ENCODE measurements around the gene ANKRD44.
A peak's percentile ranks its signal among the peaks of the same experiment; 100 is the strongest.

The ANKRD44 gene

GRCh38 chr2:197138506-197138905 is 172.1 kb downstream of the ANKRD44 start:
- DNase-seq (ENCODE audit: low read depth): no peak
- TF ChIP-seq CTCF (conservative IDR thresholded peaks at IDR 0.05; ENCODE audit: low read depth, low read length): no peak
- H3K4me3 ChIP-seq (ENCODE audit: low read depth, low read length): no peak overlapping the region

- H3K4me3 ChIP-seq (ENCODE audit: low read depth, low read length): no peak overlapping the region
These were observed 172.6 kb downstream of the ANKRD44 start for GRCh38 chr2:197137826-197138477.

GRCh38 chr2:197137231-197137630 is 173.3 kb downstream of the ANKRD44 start:
- H3K4me3 ChIP-seq (ENCODE audit: low read depth, low read length): no peak overlapping the region
- DNase-seq (ENCODE audit: low read depth): peak; percentile 58
- no peak for TF ChIP-seq CTCF (conservative IDR thresholded peaks at IDR 0.05; ENCODE audit: low read depth, low read length)

More at GRCh38 chr2:197137826-197138477, 172.6 kb downstream of the ANKRD44 start:
- TF ChIP-seq CTCF (conservative IDR thresholded peaks at IDR 0.05; ENCODE audit: low read depth, low read length): no peak
- DNase-seq (ENCODE audit: low read depth): no peak

- TF ChIP-seq CTCF (conservative IDR thresholded peaks at IDR 0.05; ENCODE audit: low read depth, low read length): no peak
- no peak for DNase-seq (ENCODE audit: low read depth)
These were observed 174.1 kb downstream of the ANKRD44 start for GRCh38 chr2:197136452-197136851.

GRCh38 chr2:197135806-197136205 is 174.8 kb downstream of the ANKRD44 start:
- no peak for DNase-seq (ENCODE audit: low read depth)
- TF ChIP-seq CTCF (conservative IDR thresholded peaks at IDR 0.05; ENCODE audit: low read depth, low read length): no peak
- no peak overlapping the region for H3K4me3 ChIP-seq (ENCODE audit: low read depth, low read length)

More at GRCh38 chr2:197136452-197136851, 174.1 kb downstream of the ANKRD44 start:
- no peak overlapping the region for H3K4me3 ChIP-seq (ENCODE audit: low read depth, low read length)

GRCh38 chr2:197134206-197134605 is 176.4 kb downstream of the ANKRD44 start:
- DNase-seq (ENCODE audit: low read depth): peak; percentile 57
- no peak overlapping the region for H3K4me3 ChIP-seq (ENCODE audit: low read depth, low read length)
- peak; percentile 38 for TF ChIP-seq CTCF (conservative IDR thresholded peaks at IDR 0.05; ENCODE audit: low read depth, low read length)

GRCh38 chr2:197131558-197131855 is 179.1 kb downstream of the ANKRD44 start:
- no peak for DNase-seq (ENCODE audit: low read depth)
- no peak for TF ChIP-seq CTCF (conservative IDR thresholded peaks at IDR 0.05; ENCODE audit: low read depth, low read length)
- no peak overlapping the region for H3K4me3 ChIP-seq (ENCODE audit: low read depth, low read length)
